Peyer's patch (tissue), 4 donors: ENCODE measurements around the gene DOCK11.

Source experiments
- CTCF ChIP-seq, 6 experiments: fragments of 450-650 bp in 4 of 6; fragments of 200-600 bp in 2 of 6; sonication (generic) in 1 of 6; IDR thresholded peaks; one replicate each; pipeline ENCODE4 v1.5.1; 2017 to 2019; ENCODE audit warnings: antibody characterized with exemption in 6 of 6, mild to moderate bottlenecking in 3 of 6, moderate library complexity in 1 of 6
- POLR2A ChIP-seq, 2 donors: fragments of 450-650 bp; IDR thresholded peaks; one replicate each; pipeline ENCODE4 v1.5.1; 2017; ENCODE audit warnings: antibody characterized with exemption in 2 of 2, mild to moderate bottlenecking in 2 of 2, moderate library complexity in 2 of 2

- TF ChIP-seq CTCF (IDR thresholded peaks at IDR 0.05) (no peak), POLR2A (IDR thresholded peaks at IDR 0.05) (no peak)
These were observed 24.0 kb downstream of the DOCK11 start for GRCh38 chrX:118519411-118520215.
